DND-41 (cell line): Measurements from ENCODE around the gene TMEM19.

Experiments used
- ATAC-seq: fragments of 200-7000 bp; cut with Tn5 transposase; 3 replicates; pipeline ENCODE4 v1.9.1; 2021; ENCODE audit warnings: low read depth; ENCODE audit not compliant: insufficient read depth
- DNase-seq: peaks from one replicate; pipeline ENCODE4 v3.0.0-alpha.2; 2020
- H2AFZ ChIP-seq: 2 replicates; pipeline ENCODE4 v1.6.0; 2012; ENCODE audit warnings: low read depth, low read length
- H3K27ac ChIP-seq: 2 replicates; pipeline ENCODE4 v1.5.1; 2012; ENCODE audit warnings: low read length, inconsistent platforms
- H3K27me3 ChIP-seq: fragments of 200-600 bp; sonication (generic); 2 replicates; pipeline ENCODE4 v1.6.0; 2012; ENCODE audit warnings: low read length, mild to moderate bottlenecking, inconsistent platforms; ENCODE audit not compliant: insufficient read depth, poor library complexity
- H3K36me3 ChIP-seq: 2 replicates; pipeline ENCODE4 v1.5.1; 2012; ENCODE audit warnings: low read length, inconsistent platforms; ENCODE audit not compliant: insufficient read depth
- H3K4me1 ChIP-seq: 2 replicates; pipeline ENCODE4 v1.5.1; 2012; ENCODE audit warnings: mild to moderate bottlenecking, low read length; ENCODE audit not compliant: insufficient read depth
- H3K4me2 ChIP-seq: 2 replicates; pipeline ENCODE4 v1.6.0; 2012; ENCODE audit warnings: mild to moderate bottlenecking, moderate library complexity, low read length, inconsistent platforms; ENCODE audit not compliant: insufficient read depth
- H3K4me3 ChIP-seq, 2 experiments: fragments of 200-600 bp in 1 of 2; shearing (Covaris generic) in 1 of 2; 2 replicates each; pipeline ENCODE4 v1.5.1; 2012 to 2016; ENCODE audit warnings: inconsistent platforms in 2 of 2, low read length in 2 of 2, mild to moderate bottlenecking in 2 of 2, low read depth in 1 of 2, moderate library complexity in 1 of 2
- H3K79me2 ChIP-seq: 2 replicates; pipeline ENCODE4 v1.6.0; 2012; ENCODE audit warnings: low read length, inconsistent platforms; ENCODE audit not compliant: insufficient read depth
- H3K9ac ChIP-seq: 2 replicates; pipeline ENCODE4 v1.6.0; 2012; ENCODE audit warnings: low read depth, mild to moderate bottlenecking, inconsistent platforms, low read length, moderate library complexity
- H3K9me3 ChIP-seq: 2 replicates; pipeline ENCODE4 v1.5.1; 2012; ENCODE audit warnings: low read length, moderate library complexity, mild to moderate bottlenecking, inconsistent platforms; ENCODE audit not compliant: insufficient read depth, severe bottlenecking
- H4K20me1 ChIP-seq: 2 replicates; pipeline ENCODE4 v1.6.0; 2012; ENCODE audit warnings: low read length; ENCODE audit not compliant: insufficient read depth
- EZH2 ChIP-seq: IDR thresholded peaks from 3 replicates; pipeline ENCODE4 v1.6.1; 2012; ENCODE audit warnings: borderline replicate concordance, low read depth, mild to moderate bottlenecking, moderate library complexity, low read length, inconsistent platforms; ENCODE audit not compliant: severe bottlenecking
- TF ChIP-seq, protein P1 (sequence below): IDR thresholded peaks from 2 replicates; pipeline ENCODE4 v1.5.1; 2012; ENCODE audit warnings: borderline replicate concordance, low read length, moderate library complexity, mild to moderate bottlenecking; ENCODE audit not compliant: poor library complexity, severe bottlenecking; ENCODE audit errors: extremely low read depth

The TMEM19 gene

DNA sequence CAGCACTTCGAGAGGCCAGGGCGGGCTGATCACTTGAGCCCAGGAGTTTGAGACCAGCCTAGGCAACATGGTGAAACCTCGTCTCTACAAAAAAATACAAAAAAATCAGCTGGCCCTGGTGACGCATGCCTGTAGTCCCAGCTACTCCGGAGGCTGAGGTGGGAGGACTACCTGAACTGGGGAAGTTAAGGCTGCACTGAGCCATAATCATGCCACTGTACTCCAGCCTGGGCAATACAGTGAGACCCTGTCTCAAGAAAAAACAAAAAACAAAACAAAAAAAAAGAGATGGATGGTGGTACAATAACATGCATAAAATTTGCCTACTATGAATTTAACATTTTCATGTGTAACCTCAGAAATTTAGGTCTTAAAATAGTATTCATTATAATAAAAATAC lies 19.6 kb upstream of the TMEM19 start:
- Histone ChIP-seq H3K4me1 (peaks cover 24% of the 10 kb centered on the region), H3K79me2 (peaks cover 46% of the 10 kb centered on the region), H3K9ac (no peak overlapping the region), H3K27ac (no peak overlapping the region), H3K4me3 (0 out of 4 replicates have a peak overlapping the region, but pooled peaks of 1 of the 2 experiments have one; percentile 68), H3K36me3 (peaks cover 8% of the 10 kb centered on the region; the same call in 1 of the 2 replicates), H3K4me2 (peak overlapping the region; percentile 73; the same call in 1 of the 2 replicates), H3K9me3 (no peaks in the 10 kb centered on the region), H2AFZ (no peak overlapping the region), H4K20me1 (peaks cover 20% of the 10 kb centered on the region; the same call in 1 of the 2 replicates), H3K27me3 (no peaks in the 10 kb centered on the region)
- DNase-seq (no peak), ATAC-seq (no peak)
- TF ChIP-seq, protein P1, sequence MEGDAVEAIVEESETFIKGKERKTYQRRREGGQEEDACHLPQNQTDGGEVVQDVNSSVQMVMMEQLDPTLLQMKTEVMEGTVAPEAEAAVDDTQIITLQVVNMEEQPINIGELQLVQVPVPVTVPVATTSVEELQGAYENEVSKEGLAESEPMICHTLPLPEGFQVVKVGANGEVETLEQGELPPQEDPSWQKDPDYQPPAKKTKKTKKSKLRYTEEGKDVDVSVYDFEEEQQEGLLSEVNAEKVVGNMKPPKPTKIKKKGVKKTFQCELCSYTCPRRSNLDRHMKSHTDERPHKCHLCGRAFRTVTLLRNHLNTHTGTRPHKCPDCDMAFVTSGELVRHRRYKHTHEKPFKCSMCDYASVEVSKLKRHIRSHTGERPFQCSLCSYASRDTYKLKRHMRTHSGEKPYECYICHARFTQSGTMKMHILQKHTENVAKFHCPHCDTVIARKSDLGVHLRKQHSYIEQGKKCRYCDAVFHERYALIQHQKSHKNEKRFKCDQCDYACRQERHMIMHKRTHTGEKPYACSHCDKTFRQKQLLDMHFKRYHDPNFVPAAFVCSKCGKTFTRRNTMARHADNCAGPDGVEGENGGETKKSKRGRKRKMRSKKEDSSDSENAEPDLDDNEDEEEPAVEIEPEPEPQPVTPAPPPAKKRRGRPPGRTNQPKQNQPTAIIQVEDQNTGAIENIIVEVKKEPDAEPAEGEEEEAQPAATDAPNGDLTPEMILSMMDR = no peak
- no peak for TF ChIP-seq EZH2

GRCh38 chr12:71671311-71671710 lies 14.6 kb upstream of the TMEM19 start:
- H3K9ac ChIP-seq = no peak overlapping the region
- H4K20me1 ChIP-seq = no peaks in the 10 kb centered on the region
- DNase-seq (no peak), ATAC-seq (no peak)
- H3K4me1 ChIP-seq = peaks cover under 1% of the 10 kb centered on the region; the same call in 1 of the 2 replicates
- H3K79me2 ChIP-seq = peaks cover 1% of the 10 kb centered on the region; the same call in 1 of the 2 replicates
- TF ChIP-seq, protein P1 = no peak
- H3K4me2 ChIP-seq = no peak overlapping the region
- H3K27ac ChIP-seq = no peak overlapping the region
- no peaks in the 10 kb centered on the region for H3K27me3 ChIP-seq
- H2AFZ ChIP-seq = no peak overlapping the region
- no peaks in the 10 kb centered on the region for H3K9me3 ChIP-seq
- H3K4me3 ChIP-seq = no peak overlapping the region
- H3K36me3 ChIP-seq = no peaks in the 10 kb centered on the region

GRCh38 chr12:71671816-71672215 lies 14.1 kb upstream of the TMEM19 start:
- no peak for DNase-seq

More at GRCh38 chr12:71671816-71672215, 14.1 kb upstream of the TMEM19 start:
- Histone ChIP-seq H4K20me1 (no peaks in the 10 kb centered on the region), H3K9ac (no peak overlapping the region), H2AFZ (no peak overlapping the region), H3K4me3 (no peak overlapping the region), H3K79me2 (no peaks in the 10 kb centered on the region), H3K36me3 (no peaks in the 10 kb centered on the region), H3K27me3 (no peaks in the 10 kb centered on the region), H3K4me2 (no peak overlapping the region), H3K9me3 (no peaks in the 10 kb centered on the region), H3K4me1 (no peaks in the 10 kb centered on the region), H3K27ac (no peak overlapping the region)
- no peak for ATAC-seq
- TF ChIP-seq EZH2 = no peak
- TF ChIP-seq, protein P1 = no peak
